GM23338 (cell line): ENCODE data around the gene MRPL27. TPM values are rescaled to one million over a fixed set of nuclear protein-coding genes. Genes with fewer than 3 reads are reported as not detected.

Experiments used
- ATAC-seq: fragments of 200-7000 bp; cut with Tn5 transposase; 3 replicates; pipeline ENCODE4 v1.9.1; 2020
- DNase-seq: peaks from one replicate; pipeline ENCODE4 v3.0.0-alpha.2; 2015; ENCODE audit warnings: low spot score
- H2AFZ ChIP-seq: fragments of 200-600 bp; sonication (generic); 2 replicates; pipeline ENCODE4 v1.8.0; 2016; ENCODE audit warnings: antibody characterized with exemption, mild to moderate bottlenecking, moderate library complexity
- H3F3A ChIP-seq: fragments of 200-600 bp; sonication (generic); replicated peaks from 2 replicates; pipeline ENCODE4 v1.8.0; 2017; ENCODE audit warnings: antibody characterized with exemption, mixed run types, low read depth
- H3K27ac ChIP-seq: fragments of 200-600 bp; sonication (generic); 2 replicates; pipeline ENCODE4 v1.6.1; 2016; ENCODE audit warnings: low read depth
- H3K27me3 ChIP-seq: fragments of 200-600 bp; sonication (generic); 2 replicates; pipeline ENCODE4 v1.8.0; 2016; ENCODE audit warnings: mild to moderate bottlenecking, mixed run types, moderate library complexity; ENCODE audit not compliant: insufficient read depth
- H3K36me3 ChIP-seq: fragments of 200-600 bp; sonication (generic); 2 replicates; pipeline ENCODE4 v1.8.0; 2016; ENCODE audit warnings: mild to moderate bottlenecking; ENCODE audit not compliant: insufficient read depth
- H3K4me1 ChIP-seq: fragments of 200-600 bp; sonication (generic); 2 replicates; pipeline ENCODE4 v1.8.0; 2016; ENCODE audit warnings: mild to moderate bottlenecking, moderate library complexity; ENCODE audit not compliant: insufficient read depth
- H3K4me2 ChIP-seq: fragments of 200-600 bp; sonication (generic); 2 replicates; pipeline ENCODE4 v1.7.1; 2017; ENCODE audit warnings: mixed run types
- H3K4me3 ChIP-seq: fragments of 200-600 bp; sonication (generic); 2 replicates; pipeline ENCODE4 v1.6.1; 2016; ENCODE audit warnings: mixed run types
- H3K79me2 ChIP-seq: fragments of 200-600 bp; sonication (generic); replicated peaks from 2 replicates; pipeline ENCODE4 v1.8.0; 2017; ENCODE audit warnings: mild to moderate bottlenecking; ENCODE audit not compliant: insufficient read depth
- H3K9me2 ChIP-seq: fragments of 200-600 bp; sonication (generic); 2 replicates; pipeline ENCODE4 v1.8.0; 2017; ENCODE audit not compliant: insufficient read depth
- H4K20me1 ChIP-seq: fragments of 200-600 bp; sonication (generic); replicated peaks from 2 replicates; pipeline ENCODE4 v1.8.0; 2017; ENCODE audit warnings: mild to moderate bottlenecking; ENCODE audit not compliant: insufficient read depth
- H3K27ac Mint-ChIP-seq: 2 replicates; pipeline ENCODE4 v1.8.0; 2020; ENCODE audit warnings: inconsistent platforms, mild to moderate bottlenecking, moderate library complexity, mixed read lengths
- H3K27me3 Mint-ChIP-seq: 3 replicates; pipeline ENCODE4 v1.8.0; 2022; ENCODE audit warnings: low read depth, mild to moderate bottlenecking, moderate library complexity, mixed read lengths, inconsistent platforms; ENCODE audit not compliant: insufficient read depth, poor library complexity
- H3K36me3 Mint-ChIP-seq: 3 replicates; pipeline ENCODE4 v1.8.0; 2021; ENCODE audit warnings: low read depth, mild to moderate bottlenecking, inconsistent platforms, moderate library complexity, mixed read lengths
- H3K4me1 Mint-ChIP-seq: 3 replicates; pipeline ENCODE4 v1.8.0; 2020; ENCODE audit warnings: mild to moderate bottlenecking, inconsistent platforms, mixed read lengths
- H3K4me3 Mint-ChIP-seq: 3 replicates; pipeline ENCODE4 v1.8.0; 2021; ENCODE audit warnings: moderate library complexity, mild to moderate bottlenecking, inconsistent platforms, mixed read lengths
- H3K9me3 Mint-ChIP-seq: 3 replicates; pipeline ENCODE4 v1.8.0; 2020; ENCODE audit warnings: moderate library complexity, mild to moderate bottlenecking, inconsistent platforms, mixed read lengths
- CREB1 ChIP-seq: fragments of 250-450 bp; sonication (Bioruptor Pico); IDR thresholded peaks from 2 replicates; pipeline ENCODE4 v1.5.0; 2020; ENCODE audit warnings: low read depth, mild to moderate bottlenecking, moderate library complexity
- ETS1 ChIP-seq: IDR thresholded peaks from 2 replicates; pipeline ENCODE4 v1.6.1; 2016; ENCODE audit warnings: antibody characterized with exemption
- JUNB ChIP-seq: IDR thresholded peaks from one replicate; pipeline ENCODE4 v1.6.1; 2016; ENCODE audit warnings: antibody characterized with exemption; ENCODE audit not compliant: unreplicated experiment
- NANOG ChIP-seq: IDR thresholded peaks from 2 replicates; pipeline ENCODE4 v1.6.1; 2016; ENCODE audit warnings: antibody characterized with exemption, borderline replicate concordance
- POLR2AphosphoS5 ChIP-seq: IDR thresholded peaks from 2 replicates; pipeline ENCODE4 v1.6.1; 2016; ENCODE audit warnings: antibody characterized with exemption, low read depth
- STAT1 ChIP-seq: IDR thresholded peaks from one replicate; pipeline ENCODE4 v1.6.1; 2016; ENCODE audit warnings: antibody characterized with exemption; ENCODE audit not compliant: unreplicated experiment
- ZNF114 ChIP-seq: fragments of 250-450 bp; sonication (Bioruptor Pico); IDR thresholded peaks from 2 replicates; pipeline ENCODE4 v1.5.0; 2020; ENCODE audit warnings: mild to moderate bottlenecking, moderate library complexity
- polyA plus RNA-seq: library from polyadenylated mRNA; unstranded; fragments of >200 nt; fragmentation: Nextera tagmentation; extraction: Ambion mirVana; gene quantifications from 2 replicates; pipeline ENCODE4 v1.2.1, GENCODE V29; 2016
- total RNA-seq: library from RNA; depleted of rRNA; stranded (reverse); fragments of >200 nt; shearing (Covaris generic); gene quantifications from 2 replicates; pipeline ENCODE4 v1.2.3, GENCODE V29; 2014
- TF ChIP-seq, protein P1 (sequence below): fragments of 250-450 bp; sonication (Bioruptor Pico); IDR thresholded peaks from 2 replicates; pipeline ENCODE4 v1.5.0; 2020; ENCODE audit warnings: mild to moderate bottlenecking, moderate library complexity

MRPL27 gene
- total and polyA plus RNA-seq, 2 experiments from 2014 or later: 74.3 to 227 TPM

- no peak for TF ChIP-seq JUNB
- TF ChIP-seq, protein P1, sequence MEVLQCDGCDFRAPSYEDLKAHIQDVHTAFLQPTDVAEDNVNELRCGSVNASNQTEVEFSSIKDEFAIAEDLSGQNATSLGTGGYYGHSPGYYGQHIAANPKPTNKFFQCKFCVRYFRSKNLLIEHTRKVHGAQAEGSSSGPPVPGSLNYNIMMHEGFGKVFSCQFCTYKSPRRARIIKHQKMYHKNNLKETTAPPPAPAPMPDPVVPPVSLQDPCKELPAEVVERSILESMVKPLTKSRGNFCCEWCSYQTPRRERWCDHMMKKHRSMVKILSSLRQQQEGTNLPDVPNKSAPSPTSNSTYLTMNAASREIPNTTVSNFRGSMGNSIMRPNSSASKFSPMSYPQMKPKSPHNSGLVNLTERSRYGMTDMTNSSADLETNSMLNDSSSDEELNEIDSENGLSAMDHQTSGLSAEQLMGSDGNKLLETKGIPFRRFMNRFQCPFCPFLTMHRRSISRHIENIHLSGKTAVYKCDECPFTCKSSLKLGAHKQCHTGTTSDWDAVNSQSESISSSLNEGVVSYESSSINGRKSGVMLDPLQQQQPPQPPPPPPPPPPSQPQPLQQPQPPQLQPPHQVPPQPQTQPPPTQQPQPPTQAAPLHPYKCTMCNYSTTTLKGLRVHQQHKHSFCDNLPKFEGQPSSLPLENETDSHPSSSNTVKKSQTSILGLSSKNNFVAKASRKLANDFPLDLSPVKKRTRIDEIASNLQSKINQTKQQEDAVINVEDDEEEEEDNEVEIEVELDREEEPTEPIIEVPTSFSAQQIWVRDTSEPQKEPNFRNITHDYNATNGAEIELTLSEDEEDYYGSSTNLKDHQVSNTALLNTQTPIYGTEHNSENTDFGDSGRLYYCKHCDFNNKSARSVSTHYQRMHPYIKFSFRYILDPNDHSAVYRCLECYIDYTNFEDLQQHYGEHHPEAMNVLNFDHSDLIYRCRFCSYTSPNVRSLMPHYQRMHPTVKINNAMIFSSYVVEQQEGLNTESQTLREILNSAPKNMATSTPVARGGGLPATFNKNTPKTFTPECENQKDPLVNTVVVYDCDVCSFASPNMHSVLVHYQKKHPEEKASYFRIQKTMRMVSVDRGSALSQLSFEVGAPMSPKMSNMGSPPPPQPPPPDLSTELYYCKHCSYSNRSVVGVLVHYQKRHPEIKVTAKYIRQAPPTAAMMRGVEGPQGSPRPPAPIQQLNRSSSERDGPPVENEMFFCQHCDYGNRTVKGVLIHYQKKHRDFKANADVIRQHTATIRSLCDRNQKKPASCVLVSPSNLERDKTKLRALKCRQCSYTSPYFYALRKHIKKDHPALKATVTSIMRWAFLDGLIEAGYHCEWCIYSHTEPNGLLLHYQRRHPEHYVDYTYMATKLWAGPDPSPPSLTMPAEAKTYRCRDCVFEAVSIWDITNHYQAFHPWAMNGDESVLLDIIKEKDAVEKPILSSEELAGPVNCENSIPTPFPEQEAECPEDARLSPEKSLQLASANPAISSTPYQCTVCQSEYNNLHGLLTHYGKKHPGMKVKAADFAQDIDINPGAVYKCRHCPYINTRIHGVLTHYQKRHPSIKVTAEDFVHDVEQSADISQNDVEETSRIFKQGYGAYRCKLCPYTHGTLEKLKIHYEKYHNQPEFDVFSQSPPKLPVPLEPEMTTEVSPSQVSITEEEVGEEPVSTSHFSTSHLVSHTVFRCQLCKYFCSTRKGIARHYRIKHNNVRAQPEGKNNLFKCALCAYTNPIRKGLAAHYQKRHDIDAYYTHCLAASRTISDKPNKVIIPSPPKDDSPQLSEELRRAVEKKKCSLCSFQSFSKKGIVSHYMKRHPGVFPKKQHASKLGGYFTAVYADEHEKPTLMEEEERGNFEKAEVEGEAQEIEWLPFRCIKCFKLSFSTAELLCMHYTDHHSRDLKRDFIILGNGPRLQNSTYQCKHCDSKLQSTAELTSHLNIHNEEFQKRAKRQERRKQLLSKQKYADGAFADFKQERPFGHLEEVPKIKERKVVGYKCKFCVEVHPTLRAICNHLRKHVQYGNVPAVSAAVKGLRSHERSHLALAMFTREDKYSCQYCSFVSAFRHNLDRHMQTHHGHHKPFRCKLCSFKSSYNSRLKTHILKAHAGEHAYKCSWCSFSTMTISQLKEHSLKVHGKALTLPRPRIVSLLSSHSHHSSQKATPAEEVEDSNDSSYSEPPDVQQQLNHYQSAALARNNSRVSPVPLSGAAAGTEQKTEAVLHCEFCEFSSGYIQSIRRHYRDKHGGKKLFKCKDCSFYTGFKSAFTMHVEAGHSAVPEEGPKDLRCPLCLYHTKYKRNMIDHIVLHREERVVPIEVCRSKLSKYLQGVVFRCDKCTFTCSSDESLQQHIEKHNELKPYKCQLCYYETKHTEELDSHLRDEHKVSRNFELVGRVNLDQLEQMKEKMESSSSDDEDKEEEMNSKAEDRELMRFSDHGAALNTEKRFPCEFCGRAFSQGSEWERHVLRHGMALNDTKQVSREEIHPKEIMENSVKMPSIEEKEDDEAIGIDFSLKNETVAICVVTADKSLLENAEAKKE: no peak
- TF ChIP-seq STAT1: no peak
- TF ChIP-seq ZNF114 (CRISPR knock-in tag): no peak
- TF ChIP-seq POLR2AphosphoS5: no peak
- no peak for TF ChIP-seq NANOG
- no peak for TF ChIP-seq CREB1 (CRISPR knock-in tag)
These were observed 18.2 kb downstream of the MRPL27 start (continued) for GRCh38 chr17:50354776-50355175.

DNA sequence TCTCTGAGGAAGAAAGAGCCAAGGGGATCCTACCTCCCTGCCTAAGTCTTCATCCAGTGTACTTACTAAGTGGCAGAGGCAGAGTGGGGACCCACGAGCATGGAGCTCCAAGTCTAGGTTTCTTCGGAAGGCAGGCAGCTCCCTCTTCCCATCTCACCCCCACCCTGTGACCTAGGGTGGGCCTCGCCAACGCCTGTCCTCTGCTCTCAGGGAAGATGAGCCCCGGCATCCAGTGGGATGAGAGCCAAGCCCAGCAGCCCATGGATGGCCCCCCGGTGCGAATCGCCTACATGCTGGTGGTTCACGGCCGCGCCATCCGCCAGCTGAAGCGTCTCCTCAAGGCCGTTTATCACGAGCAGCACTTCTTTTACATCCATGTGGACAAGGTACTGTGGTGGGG lies 18.8 kb downstream of the MRPL27 start:
- H3K36me3 ChIP-seq: no peaks in the 10 kb centered on the region
- DNase-seq: no peak
- H3K9me3 Mint-ChIP-seq: no peaks in the 10 kb centered on the region; the same call in 2 of the 3 replicates

More for the DNA sequence above, 18.8 kb downstream of the MRPL27 start:
- Histone ChIP-seq H2AFZ (no peak overlapping the region), H4K20me1 (no peaks in the 10 kb centered on the region; the same call in 1 of the 2 replicates), H3K4me1 (no peaks in the 10 kb centered on the region), H3K4me3 (no peak overlapping the region), H3F3A (no peaks in the 10 kb centered on the region), H3K27ac (no peak overlapping the region), H3K4me2 (no peak overlapping the region), H3K9me2 (no peaks in the 10 kb centered on the region), H3K27me3 (no peaks in the 10 kb centered on the region), H3K79me2 (peaks cover 5% of the 10 kb centered on the region; the same call in 1 of the 2 replicates)
- no peak for TF ChIP-seq ETS1
- H3K4me1 Mint-ChIP-seq: no peaks in the 10 kb centered on the region; the same call in 2 of the 3 replicates
- peaks cover 52% of the 10 kb centered on the region for H3K36me3 Mint-ChIP-seq
- ATAC-seq: no peak
- no peak overlapping the region for H3K4me3 Mint-ChIP-seq
- H3K27ac Mint-ChIP-seq: no peak overlapping the region
- H3K27me3 Mint-ChIP-seq: peaks cover 11% of the 10 kb centered on the region
